ENCODE measurements around the gene CD164. TPM values are rescaled to one million over a fixed set of nuclear protein-coding genes. Genes with fewer than 3 reads are reported as not detected.

CD164 gene
- total RNA-seq, 1 donor from 2014 or later, result 262 TPM

- no peak for TF ChIP-seq CTCF (IDR thresholded peaks at IDR 0.05; ENCODE audit: unreplicated experiment)
- no peak for DNase-seq (ENCODE audit: low spot score in 2 of 2, unreplicated experiment in 2 of 2)
- no peaks in the 10 kb centered on the region for H3K4me1 Mint-ChIP-seq
- no peak overlapping the region for H3K4me3 Mint-ChIP-seq
- H3K36me3 Mint-ChIP-seq, result peaks cover 2% of the 10 kb centered on the region
- H3K27me3 Mint-ChIP-seq (ENCODE audit: low read depth), result no peaks in the 10 kb centered on the region
- no peak overlapping the region for H3K27ac Mint-ChIP-seq
- H3K9me3 Mint-ChIP-seq, result no peaks in the 10 kb centered on the region
Observed at GRCh38 chr6:109332748-109333147, 49.5 kb downstream of the CD164 start.

GRCh38 chr6:109331081-109331480, 51.2 kb downstream of the CD164 start:
- H3K36me3 Mint-ChIP-seq, result no peaks in the 10 kb centered on the region
- no peaks in the 10 kb centered on the region for H3K27me3 Mint-ChIP-seq (ENCODE audit: low read depth)
- H3K27ac Mint-ChIP-seq, result no peak overlapping the region
- no peak overlapping the region for H3K4me3 Mint-ChIP-seq
- TF ChIP-seq CTCF (IDR thresholded peaks at IDR 0.05; ENCODE audit: unreplicated experiment), result no peak
- H3K4me1 Mint-ChIP-seq, result no peaks in the 10 kb centered on the region
- no peaks in the 10 kb centered on the region for H3K9me3 Mint-ChIP-seq
- DNase-seq (ENCODE audit: low spot score in 2 of 2, unreplicated experiment in 2 of 2), result no peak

GRCh38 chr6:109330263-109330662, 52.0 kb downstream of the CD164 start:
- TF ChIP-seq CTCF (IDR thresholded peaks at IDR 0.05; ENCODE audit: unreplicated experiment), result no peak
- no peak overlapping the region for H3K4me3 Mint-ChIP-seq
- no peak for DNase-seq (ENCODE audit: low spot score in 2 of 2, unreplicated experiment in 2 of 2)
- H3K27me3 Mint-ChIP-seq (ENCODE audit: low read depth), result no peaks in the 10 kb centered on the region
- H3K9me3 Mint-ChIP-seq, result no peaks in the 10 kb centered on the region
- H3K36me3 Mint-ChIP-seq, result no peaks in the 10 kb centered on the region
- H3K27ac Mint-ChIP-seq, result no peak overlapping the region
- H3K4me1 Mint-ChIP-seq, result no peaks in the 10 kb centered on the region

- no peak for DNase-seq (ENCODE audit: low spot score in 2 of 2, unreplicated experiment in 2 of 2)
- TF ChIP-seq CTCF (IDR thresholded peaks at IDR 0.05; ENCODE audit: unreplicated experiment), result no peak
- Mint-ChIP-seq H3K4me1 (no peaks in the 10 kb centered on the region), H3K27ac (no peak overlapping the region), H3K4me3 (no peak overlapping the region), H3K9me3 (no peaks in the 10 kb centered on the region), H3K27me3 (ENCODE audit: low read depth) (no peaks in the 10 kb centered on the region), H3K36me3 (no peaks in the 10 kb centered on the region)
Observed at GRCh38 chr6:109328629-109329028, 53.6 kb downstream of the CD164 start.

- no peak for DNase-seq (ENCODE audit: low spot score in 2 of 2, unreplicated experiment in 2 of 2)
- H3K9me3 Mint-ChIP-seq, result no peaks in the 10 kb centered on the region
- no peak for TF ChIP-seq CTCF (IDR thresholded peaks at IDR 0.05; ENCODE audit: unreplicated experiment)
- H3K4me1 Mint-ChIP-seq, result no peaks in the 10 kb centered on the region
- H3K4me3 Mint-ChIP-seq, result no peak overlapping the region
- H3K27ac Mint-ChIP-seq, result no peak overlapping the region
- no peaks in the 10 kb centered on the region for H3K27me3 Mint-ChIP-seq (ENCODE audit: low read depth)
- H3K36me3 Mint-ChIP-seq, result no peaks in the 10 kb centered on the region
Observed at GRCh38 chr6:109327959-109328358, 54.3 kb downstream of the CD164 start.

GRCh38 chr6:109327491-109327890, 54.8 kb downstream of the CD164 start:
- Mint-ChIP-seq H3K27ac (no peak overlapping the region), H3K4me3 (no peak overlapping the region), H3K4me1 (no peaks in the 10 kb centered on the region), H3K36me3 (no peaks in the 10 kb centered on the region), H3K9me3 (no peaks in the 10 kb centered on the region), H3K27me3 (ENCODE audit: low read depth) (no peaks in the 10 kb centered on the region)
- TF ChIP-seq CTCF (IDR thresholded peaks at IDR 0.05; ENCODE audit: unreplicated experiment), result no peak
- DNase-seq (ENCODE audit: low spot score in 2 of 2, unreplicated experiment in 2 of 2), result no peak

Data from mesothelial cell of epicardium (in vitro differentiated cells).